ENCODE results near the gene GNAQ.

Gene GNAQ

GRCh38 chr9:77800924-77801551, 230.6 kb downstream of the GNAQ start:
- DNase-seq (ENCODE audit: low read depth): no peak
- H3K4me3 ChIP-seq (ENCODE audit: low read depth, low read length): no peak overlapping the region
- no peak for TF ChIP-seq POLR2A (IDR thresholded peaks at IDR 0.05; ENCODE audit: extremely low read depth, insufficient read length)
- TF ChIP-seq MYC (IDR thresholded peaks at IDR 0.05; ENCODE audit: low read depth, low read length): no peak
- TF ChIP-seq CTCF (IDR thresholded peaks at IDR 0.05; ENCODE audit: low read depth, low read length): no peak
- TF ChIP-seq MAX (IDR thresholded peaks at IDR 0.05; ENCODE audit: low read depth, low read length): no peak

- DNase-seq (ENCODE audit: low read depth): no peak
- TF ChIP-seq CTCF (IDR thresholded peaks at IDR 0.05; ENCODE audit: low read depth, low read length): no peak
- TF ChIP-seq MAX (IDR thresholded peaks at IDR 0.05; ENCODE audit: low read depth, low read length): no peak
- no peak overlapping the region for H3K4me3 ChIP-seq (ENCODE audit: low read depth, low read length)
These were observed 233.5 kb downstream of the GNAQ start for GRCh38 chr9:77798140-77798539.

- TF ChIP-seq MAX (IDR thresholded peaks at IDR 0.05; ENCODE audit: low read depth, low read length) (no peak), CTCF (IDR thresholded peaks at IDR 0.05; ENCODE audit: low read depth, low read length) (no peak), MYC (IDR thresholded peaks at IDR 0.05; ENCODE audit: low read depth, low read length) (no peak), POLR2A (IDR thresholded peaks at IDR 0.05; ENCODE audit: extremely low read depth, insufficient read length) (no peak)
- no peak overlapping the region for H3K4me3 ChIP-seq (ENCODE audit: low read depth, low read length)
- DNase-seq (ENCODE audit: low read depth): no peak
These were observed 236.6 kb downstream of the GNAQ start for GRCh38 chr9:77794985-77795384.

GRCh38 chr9:77793849-77794248, 237.8 kb downstream of the GNAQ start:
- TF ChIP-seq CTCF (IDR thresholded peaks at IDR 0.05; ENCODE audit: low read depth, low read length) (no peak), MAX (IDR thresholded peaks at IDR 0.05; ENCODE audit: low read depth, low read length) (no peak), MYC (IDR thresholded peaks at IDR 0.05; ENCODE audit: low read depth, low read length) (no peak), POLR2A (IDR thresholded peaks at IDR 0.05; ENCODE audit: extremely low read depth, insufficient read length) (no peak)
- DNase-seq (ENCODE audit: low read depth): no peak
- no peak overlapping the region for H3K4me3 ChIP-seq (ENCODE audit: low read depth, low read length)

GRCh38 chr9:77789891-77790290, 241.7 kb downstream of the GNAQ start:
- no peak for DNase-seq (ENCODE audit: low read depth)
- TF ChIP-seq MYC (IDR thresholded peaks at IDR 0.05; ENCODE audit: low read depth, low read length): no peak
- TF ChIP-seq MAX (IDR thresholded peaks at IDR 0.05; ENCODE audit: low read depth, low read length): no peak
- TF ChIP-seq POLR2A (IDR thresholded peaks at IDR 0.05; ENCODE audit: extremely low read depth, insufficient read length): no peak
- no peak for TF ChIP-seq CTCF (IDR thresholded peaks at IDR 0.05; ENCODE audit: low read depth, low read length)
- H3K4me3 ChIP-seq (ENCODE audit: low read depth, low read length): no peak overlapping the region
